PC-3 (cell line): Measurements from ENCODE around the gene TMEM38B.

Source experiments
- CTCF ChIP-seq: fragments of 300-600 bp; sonication (generic); conservative IDR thresholded peaks from 2 replicates; pipeline ENCODE4 v1.5.1; 2017; ENCODE audit warnings: antibody characterized with exemption, low read depth, mild to moderate bottlenecking, low read length
- EZH2phosphoT487 ChIP-seq: fragments of 300-600 bp; sonication (generic); IDR thresholded peaks from 2 replicates; pipeline ENCODE4 v1.6.1; 2018; ENCODE audit warnings: mild to moderate bottlenecking, antibody characterized with exemption, low read length, borderline replicate concordance

DNA sequence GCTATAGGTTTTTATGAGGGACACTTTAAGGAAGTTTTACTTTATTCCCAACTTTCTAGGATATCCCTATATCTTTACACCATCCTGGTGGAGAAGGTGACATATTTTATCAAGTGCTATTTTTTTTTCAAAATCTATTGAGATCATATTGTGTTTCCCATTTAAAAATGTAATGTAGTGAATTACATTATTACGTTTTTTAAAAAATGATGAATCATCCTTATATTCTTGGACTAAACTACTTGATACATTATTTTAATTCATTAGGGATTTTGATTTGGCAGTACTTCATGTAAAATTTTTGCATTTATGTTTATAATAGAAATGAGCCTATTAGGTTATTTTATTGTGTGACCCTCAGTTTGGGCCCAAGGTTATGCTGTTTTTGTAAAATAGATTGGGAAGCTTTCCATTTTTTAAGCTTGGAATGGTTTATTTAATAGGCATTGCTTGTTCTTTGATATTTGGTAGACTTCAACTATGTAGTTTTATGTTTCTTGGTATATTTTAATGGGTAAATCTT lies 4.1 kb downstream of the TMEM38B start:
- TF ChIP-seq CTCF (no peak), EZH2phosphoT487 (no peak)
